NT2/D1 (cell line): ENCODE measurements around the gene ZNF346.
"Not testable (repeated sequence)": the region's sequence is repeated elsewhere in the genome, so short reads cannot be mapped to it uniquely, and the experiment has no call there.

ENCODE experiments used
- DNase-seq: peaks from one replicate; pipeline ENCODE4 v3.0.0-alpha.2; 2011; ENCODE audit warnings: low read depth, low spot score
- H3K27me3 ChIP-seq: 2 replicates; pipeline ENCODE4 v1.6.0; 2011; ENCODE audit warnings: mild to moderate bottlenecking; ENCODE audit not compliant: insufficient read length, insufficient read depth
- H3K36me3 ChIP-seq: 2 replicates; pipeline ENCODE4 v1.6.1; 2011; ENCODE audit warnings: mild to moderate bottlenecking, low read length, mixed read lengths; ENCODE audit not compliant: insufficient read depth, insufficient read length
- H3K4me1 ChIP-seq: 2 replicates; pipeline ENCODE4 v1.5.1; 2011; ENCODE audit not compliant: insufficient read depth, insufficient read length
- H3K4me3 ChIP-seq: 2 replicates; pipeline ENCODE4 v1.5.1; 2011; ENCODE audit warnings: low read depth; ENCODE audit not compliant: insufficient read length
- H3K9ac ChIP-seq: 2 replicates; pipeline ENCODE4 v1.6.0; 2011; ENCODE audit warnings: low read depth; ENCODE audit not compliant: insufficient read length
- H3K9me3 ChIP-seq: 2 replicates; pipeline ENCODE4 v1.5.1; 2011; ENCODE audit warnings: mild to moderate bottlenecking, low read length; ENCODE audit not compliant: insufficient read depth
- SUZ12 ChIP-seq: IDR thresholded peaks from 2 replicates; pipeline ENCODE4 v1.6.1; 2011; ENCODE audit not compliant: insufficient read length, insufficient read depth; ENCODE audit errors: extremely low read depth
- YY1 ChIP-seq: IDR thresholded peaks from 2 replicates; pipeline ENCODE4 v1.6.1; 2011; ENCODE audit not compliant: insufficient read length, insufficient read depth
- ZNF274 ChIP-seq: IDR thresholded peaks from 2 replicates; pipeline ENCODE4 v1.6.1; 2011; ENCODE audit warnings: mild to moderate bottlenecking, low read depth, low read length

The ZNF346 gene

GRCh38 chr5:176987583-176987982, 34.9 kb upstream of the ZNF346 start:
- TF ChIP-seq ZNF274, result no peak
- no peak for TF ChIP-seq SUZ12
- TF ChIP-seq YY1, result no peak
- Histone ChIP-seq H3K4me3 (no peak overlapping the region), H3K9ac (no peak overlapping the region), H3K4me1 (no peaks in the 10 kb centered on the region), H3K9me3 (peaks cover 43% of the 10 kb centered on the region), H3K27me3 (no peaks in the 10 kb centered on the region), H3K36me3 (peaks cover under 1% of the 10 kb centered on the region)
- DNase-seq, result no peak

GRCh38 chr5:176993081-176993480, 29.4 kb upstream of the ZNF346 start:
- not testable (repeated sequence) for H3K36me3 ChIP-seq
- peaks cover 12% of the 10 kb centered on the region; the same call in 1 of the 2 replicates for H3K9me3 ChIP-seq

GRCh38 chr5:176994460-176995121, 27.9 kb upstream of the ZNF346 start:
- Histone ChIP-seq H3K36me3 (no peaks in the 10 kb centered on the region), H3K4me1 (no peaks in the 10 kb centered on the region), H3K27me3 (no peaks in the 10 kb centered on the region), H3K9ac (no peak overlapping the region), H3K9me3 (peaks cover 12% of the 10 kb centered on the region; the same call in 1 of the 2 replicates), H3K4me3 (no peak overlapping the region)
- DNase-seq, result no peak
- TF ChIP-seq YY1 (no peak), SUZ12 (no peak)

More at GRCh38 chr5:176993081-176993480, 29.4 kb upstream of the ZNF346 start:
- not testable (repeated sequence) for H3K4me3 ChIP-seq, DNase-seq, H3K4me1 ChIP-seq, H3K27me3 ChIP-seq, H3K9ac ChIP-seq

- H3K9ac ChIP-seq, result no peak overlapping the region
- no peaks in the 10 kb centered on the region for H3K27me3 ChIP-seq
- no peaks in the 10 kb centered on the region for H3K36me3 ChIP-seq
- no peak for DNase-seq
- H3K9me3 ChIP-seq, result peaks cover 12% of the 10 kb centered on the region; the same call in 1 of the 2 replicates
- H3K4me3 ChIP-seq, result no peak overlapping the region
- TF ChIP-seq YY1, result no peak
- no peaks in the 10 kb centered on the region for H3K4me1 ChIP-seq
Measured at GRCh38 chr5:176995122-176995490, 27.4 kb upstream of the ZNF346 start.

GRCh38 chr5:176995896-176996767, 26.4 kb upstream of the ZNF346 start:
- H3K4me3 ChIP-seq, result no peak overlapping the region
- no peaks in the 10 kb centered on the region for H3K4me1 ChIP-seq
- no peaks in the 10 kb centered on the region for H3K36me3 ChIP-seq
- H3K9ac ChIP-seq, result no peak overlapping the region
- TF ChIP-seq SUZ12, result no peak
- no peak for TF ChIP-seq YY1
- no peak for TF ChIP-seq ZNF274
- peaks cover 12% of the 10 kb centered on the region; the same call in 1 of the 2 replicates for H3K9me3 ChIP-seq
- no peak for DNase-seq
- no peaks in the 10 kb centered on the region for H3K27me3 ChIP-seq

- no peaks in the 10 kb centered on the region for H3K36me3 ChIP-seq
- H3K9ac ChIP-seq, result no peak overlapping the region
- H3K27me3 ChIP-seq, result no peaks in the 10 kb centered on the region
- no peak for TF ChIP-seq YY1
- TF ChIP-seq SUZ12, result no peak
- TF ChIP-seq ZNF274, result no peak
- no peak overlapping the region for H3K4me3 ChIP-seq
- peaks cover 12% of the 10 kb centered on the region; the same call in 1 of the 2 replicates for H3K9me3 ChIP-seq
- DNase-seq, result no peak
- no peaks in the 10 kb centered on the region for H3K4me1 ChIP-seq
Measured at GRCh38 chr5:176996780-176997179, 25.7 kb upstream of the ZNF346 start.

- no peaks in the 10 kb centered on the region for H3K27me3 ChIP-seq
- H3K9me3 ChIP-seq, result peaks cover 12% of the 10 kb centered on the region; the same call in 1 of the 2 replicates
- TF ChIP-seq YY1 (no peak), SUZ12 (no peak), ZNF274 (no peak)
- no peak for DNase-seq
- no peaks in the 10 kb centered on the region for H3K4me1 ChIP-seq
- H3K9ac ChIP-seq, result no peak overlapping the region
- no peak overlapping the region for H3K4me3 ChIP-seq
- no peaks in the 10 kb centered on the region for H3K36me3 ChIP-seq
Measured at GRCh38 chr5:176998828-176999227, 23.7 kb upstream of the ZNF346 start.

GRCh38 chr5:176999526-176999925, 23.0 kb upstream of the ZNF346 start:
- not testable (repeated sequence) for H3K4me3 ChIP-seq, H3K9ac ChIP-seq, DNase-seq, H3K27me3 ChIP-seq, H3K4me1 ChIP-seq, H3K9me3 ChIP-seq, H3K36me3 ChIP-seq
